Neutrophil (primary cell): ENCODE data around the gene NDUFB10.

Experiments used
- H3K27ac ChIP-seq: fragments of 200-600 bp; sonication (generic); 2 replicates; pipeline ENCODE4 v1.5.1; 2016; ENCODE audit warnings: mild to moderate bottlenecking, moderate library complexity
- H3K27me3 ChIP-seq: fragments of 200-600 bp; sonication (generic); 2 replicates; pipeline ENCODE4 v1.6.0; 2016; ENCODE audit warnings: mild to moderate bottlenecking
- H3K36me3 ChIP-seq: fragments of 200-600 bp; sonication (generic); 2 replicates; pipeline ENCODE4 v1.5.1; 2017
- H3K4me1 ChIP-seq, 2 experiments: fragments of 200-600 bp in 1 of 2; sonication (generic) in 1 of 2; 1 replicate in 1 of 2; 2 replicates in 1 of 2; pipeline versions ENCODE4 v1.5.1 to v1.6.1; 2013 to 2016; ENCODE audit warnings: low read depth in 1 of 2, low read length in 1 of 2, mild to moderate bottlenecking in 1 of 2, moderate library complexity in 1 of 2; ENCODE audit not compliant: control insufficient read depth in 1 of 2, insufficient read depth in 1 of 2
- H3K4me3 ChIP-seq, 2 experiments: fragments of 200-600 bp in 1 of 2; sonication (generic) in 1 of 2; 1 replicate in 1 of 2; 2 replicates in 1 of 2; pipeline ENCODE4 v1.5.1; 2013 to 2016; ENCODE audit warnings: low read depth in 1 of 2, low read length in 1 of 2, mild to moderate bottlenecking in 1 of 2, moderate library complexity in 1 of 2
- H3K9me3 ChIP-seq: fragments of 200-600 bp; sonication (generic); 2 replicates; pipeline ENCODE4 v1.5.1; 2016
- CTCF ChIP-seq: fragments of 200-600 bp; sonication (generic); IDR thresholded peaks from 2 replicates; pipeline ENCODE4 v1.5.1; 2016; ENCODE audit warnings: antibody characterized with exemption

Gene NDUFB10

GRCh38 chr16:2009791-2010510 lies 50.6 kb downstream of the NDUFB10 start, which contains the start of gene ZNF598:
Gene ZNF598, minus strand, starts transcription at chr16:2009821.
- peak within 1 kb of the TSS; percentile 77 to 82 for H3K4me3 ChIP-seq
- no peaks in the 10 kb centered on the region for H3K9me3 ChIP-seq

More at GRCh38 chr16:2009791-2010510, 50.6 kb downstream of the NDUFB10 start, which contains the start of gene ZNF598:
- peak within 1 kb of the TSS; percentile 81 for H3K27ac ChIP-seq
- H3K27me3 ChIP-seq: peaks cover 6% of the 10 kb centered on the region
- no peaks in the 10 kb centered on the region for H3K36me3 ChIP-seq
- H3K4me1 ChIP-seq: peaks cover 29 to 42% of the 10 kb centered on the region in 2 experiments
- TF ChIP-seq CTCF: peak; percentile 63
